ENCODE results near the gene XAGE1A.
"Not testable (repeated sequence)": the region's sequence is repeated elsewhere in the genome, so short reads cannot be mapped to it uniquely, and the experiment has no call there.

- not testable (repeated sequence) for TF ChIP-seq CTCF, POLR2A (IDR thresholded peaks at IDR 0.05)
Observed at GRCh38 chrX:52548769-52549168, 53.2 kb downstream of the XAGE1A start.
